ENCODE data around the gene TMEM176B.
A peak's percentile ranks its signal among the peaks of the same experiment; 100 is the strongest.
"Not testable (repeated sequence)": the region's sequence is repeated elsewhere in the genome, so short reads cannot be mapped to it uniquely, and the experiment has no call there.

The TMEM176B gene

GRCh38 chr7:150788474-150789269 lies 11.5 kb downstream of the TMEM176B start:
- peak; percentile 60 for DNase-seq

DNA sequence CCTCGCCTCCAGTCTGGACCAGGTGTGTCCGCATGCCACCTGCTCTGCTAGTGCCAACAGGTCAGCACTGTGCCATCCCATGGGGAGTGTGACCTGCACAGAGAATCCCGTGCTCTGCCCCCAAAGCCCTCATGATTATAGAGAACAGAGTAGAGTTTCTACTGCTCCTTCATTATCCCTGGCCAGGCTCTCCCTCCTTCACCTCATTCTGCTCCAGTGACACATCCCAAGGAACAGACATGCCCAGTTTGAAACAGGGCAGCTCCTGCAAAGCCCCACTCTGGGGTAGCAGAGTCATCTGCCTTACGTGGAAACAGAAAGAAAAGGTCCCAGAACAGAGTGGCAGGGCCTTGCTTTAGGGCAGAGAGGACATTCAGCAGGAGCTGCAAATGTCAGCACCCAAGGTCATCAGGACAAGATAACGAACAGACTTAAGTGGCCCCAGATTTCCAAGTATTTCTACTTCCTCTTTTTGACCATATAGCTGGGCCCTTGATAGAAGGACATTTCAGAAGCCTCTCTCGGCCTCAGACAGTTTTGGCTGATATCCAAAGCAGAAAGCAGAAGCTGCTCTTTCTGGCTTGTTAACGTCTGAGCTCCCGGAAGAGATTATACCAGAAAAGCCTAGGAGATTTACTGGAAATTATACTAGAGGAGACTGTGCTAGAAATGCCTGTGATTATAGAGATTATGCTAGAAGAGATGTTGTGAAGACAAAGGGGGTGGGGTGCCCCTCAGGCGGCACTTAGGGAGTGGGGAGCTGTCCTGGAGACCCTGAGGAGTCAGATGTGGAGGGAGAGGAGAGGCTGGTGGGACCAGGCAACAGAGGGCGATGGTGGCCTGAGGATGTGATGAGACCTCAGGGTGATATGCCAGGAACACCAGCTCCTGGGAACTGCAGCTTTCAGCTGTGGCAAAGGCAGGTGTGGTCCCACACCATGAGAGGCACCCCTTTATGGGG lies 12.6 kb downstream of the TMEM176B start:
- DNase-seq = peak; percentile 54

DNA sequence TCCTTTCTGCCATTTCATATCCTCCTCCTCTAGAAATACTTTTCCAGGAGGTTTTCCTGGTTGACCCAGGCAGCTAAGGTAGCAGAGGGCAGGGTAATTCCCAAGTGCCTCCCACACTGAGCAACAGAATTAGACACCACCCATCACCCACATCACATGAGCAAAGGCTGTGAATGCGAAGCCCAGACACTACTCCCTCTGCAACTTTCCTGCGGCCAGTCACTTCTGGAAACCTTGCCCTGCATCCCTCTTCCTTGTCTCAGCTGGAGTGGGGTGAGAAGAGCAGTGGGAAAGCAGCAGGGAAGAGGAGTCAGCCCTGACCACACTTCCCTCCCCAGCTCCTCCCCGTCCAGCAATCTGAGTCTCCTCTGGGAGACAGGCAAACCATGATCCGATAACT lies 15.2 kb downstream of the TMEM176B start:
- DNase-seq = peak; percentile 36

DNA sequence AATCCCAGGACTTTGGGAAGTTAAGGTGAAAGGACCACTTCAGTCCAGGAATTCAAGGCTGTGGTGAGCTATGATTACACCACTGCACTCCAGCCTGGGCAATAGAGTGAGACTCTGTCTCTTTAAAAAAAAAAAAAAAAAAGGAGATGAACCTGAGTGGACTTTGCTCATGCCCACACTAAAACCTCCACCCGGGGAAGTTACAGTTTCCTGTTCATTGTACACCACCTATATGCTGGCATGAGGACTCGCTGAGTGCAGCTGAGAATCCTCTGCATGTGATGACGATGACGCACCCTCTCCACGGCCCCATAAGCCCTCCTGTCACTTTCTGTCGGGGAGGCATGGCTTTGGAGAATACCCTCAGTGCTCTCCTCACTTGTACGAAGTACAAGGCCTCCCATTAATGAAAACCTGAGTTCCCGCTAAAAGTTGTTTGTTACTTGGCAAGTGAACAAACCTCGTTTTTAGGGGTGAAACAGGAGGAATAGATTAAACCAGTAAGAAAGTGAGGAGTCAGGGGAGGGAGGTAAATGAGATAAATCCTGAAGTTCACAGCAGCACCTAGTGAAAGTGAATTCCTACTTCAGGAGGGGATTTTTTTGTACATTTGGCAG lies 15.9 kb downstream of the TMEM176B start:
- DNase-seq = peak; percentile 36

GRCh38 chr7:150781961-150782360 lies 18.2 kb downstream of the TMEM176B start:
- DNase-seq = no peak

GRCh38 chr7:150781103-150781502 lies 19.1 kb downstream of the TMEM176B start:
- DNase-seq = no peak

DNA sequence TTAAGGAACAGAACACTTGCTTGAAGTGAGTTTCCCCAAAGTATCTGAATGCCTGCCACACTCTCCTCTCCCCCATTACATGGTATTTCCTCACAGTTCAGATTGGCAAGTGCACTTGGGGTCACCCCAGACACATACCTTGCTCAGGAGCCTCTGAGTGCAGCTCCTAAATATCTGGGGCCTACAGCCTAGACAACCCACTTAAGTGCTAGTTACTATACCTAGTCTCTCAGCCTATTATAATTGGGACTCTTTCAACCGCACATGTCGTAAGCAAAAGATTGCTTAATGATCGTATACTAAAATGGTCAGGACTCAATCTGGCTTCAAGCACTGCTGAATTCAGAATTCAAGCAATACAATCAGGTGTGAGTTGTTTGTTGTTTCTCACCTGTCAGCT lies 19.9 kb downstream of the TMEM176B start:
- no peak for DNase-seq

GRCh38 chr7:150778738-150779301 lies 21.3 kb downstream of the TMEM176B start:
- peak; percentile 88 for DNase-seq

DNA sequence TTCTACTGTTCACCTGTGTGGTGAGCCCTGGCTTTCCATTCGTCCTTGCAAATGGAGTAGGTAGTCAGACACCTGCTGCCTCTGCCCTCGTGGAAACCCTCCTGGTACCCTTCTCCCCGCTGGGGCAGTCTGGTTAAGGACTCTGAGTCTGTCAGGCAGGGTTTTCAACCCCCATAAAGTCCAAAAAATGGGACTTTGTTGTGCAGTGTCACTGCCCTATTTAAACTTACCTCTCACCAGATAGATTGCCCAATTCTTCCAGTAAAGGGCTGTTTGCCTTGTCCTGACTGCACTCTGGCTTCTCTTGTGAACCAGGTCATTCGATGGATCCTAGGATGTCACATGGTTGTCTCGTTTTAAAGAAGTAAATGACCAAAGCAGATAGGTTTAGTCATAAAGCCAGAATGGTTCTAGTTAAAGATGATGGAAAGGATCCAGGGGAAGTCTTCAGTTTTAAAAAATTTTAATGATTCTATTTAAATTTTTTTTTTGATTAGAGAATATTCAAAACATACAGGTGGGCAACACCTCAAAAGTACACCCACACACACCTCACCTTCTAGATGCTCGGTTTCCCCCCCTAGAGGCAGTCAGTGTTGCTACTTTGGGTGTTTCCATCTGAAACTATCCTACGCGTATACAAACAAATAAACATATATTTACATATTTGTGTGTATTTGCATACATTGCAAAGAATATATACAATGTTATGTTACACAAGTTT lies 22.0 kb downstream of the TMEM176B start:
- no peak for DNase-seq

DNA sequence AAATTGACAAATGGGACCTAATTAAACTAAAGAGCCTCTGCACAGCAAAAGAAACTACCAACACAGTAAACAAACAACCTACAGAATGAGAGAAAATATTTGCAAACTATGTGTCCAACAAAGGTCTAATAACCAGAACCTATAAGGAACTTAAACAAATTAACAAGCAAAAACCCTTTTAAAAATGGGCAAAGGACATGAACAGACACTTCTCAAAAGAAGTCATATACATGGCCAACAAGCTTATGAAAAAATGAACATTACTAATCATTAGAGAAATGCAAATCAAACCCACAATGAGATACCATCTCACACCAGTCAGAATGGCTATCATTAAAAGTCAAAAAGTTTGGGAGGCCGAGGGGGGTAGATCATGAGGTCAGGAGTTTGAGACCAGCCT lies 26.0 kb downstream of the TMEM176B start:
- DNase-seq = not testable (repeated sequence)

GRCh38 chr7:150769768-150770167 lies 30.4 kb downstream of the TMEM176B start:
- DNase-seq = no peak

- DNase-seq = no peak
Observed at GRCh38 chr7:150766334-150766709, 33.8 kb downstream of the TMEM176B start.

DNA sequence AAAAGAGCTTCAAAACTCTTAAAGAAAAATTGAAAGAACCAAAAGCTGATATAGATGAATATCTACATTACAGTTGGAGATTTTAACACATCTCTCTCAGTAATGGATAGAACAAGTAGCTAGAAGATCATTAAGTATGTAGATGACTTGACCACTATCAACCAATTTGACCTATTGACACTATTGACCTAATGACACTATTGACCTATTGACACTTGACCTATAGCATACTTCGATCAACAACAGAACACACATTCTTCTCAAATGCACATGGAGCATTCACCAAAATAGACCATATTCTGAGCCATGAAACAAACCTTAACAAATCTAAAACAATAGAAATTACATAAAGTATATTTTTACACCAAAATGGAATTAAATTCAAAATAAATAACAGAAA lies 40.7 kb downstream of the TMEM176B start:
- no peak for DNase-seq

DNA sequence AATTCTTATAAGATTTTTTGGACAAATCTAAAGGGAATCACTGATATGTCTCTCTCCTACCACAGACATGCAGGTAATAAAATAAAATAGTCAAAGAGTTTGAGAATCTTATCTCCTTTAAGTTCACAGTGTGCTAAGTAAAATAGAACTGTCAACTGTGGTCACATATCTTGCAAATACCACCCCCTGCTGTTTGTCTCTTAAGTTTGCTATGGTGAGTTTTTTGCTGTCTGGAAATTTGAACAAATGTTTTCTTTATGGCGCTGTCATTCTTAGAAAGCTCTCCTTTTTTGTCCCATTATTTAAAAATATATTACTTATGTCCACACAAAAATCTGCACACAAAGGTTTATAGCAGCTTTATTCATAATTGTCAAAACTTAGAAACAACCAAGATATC lies 43.3 kb downstream of the TMEM176B start:
- no peak for DNase-seq

- DNase-seq = no peak
Observed at GRCh38 chr7:150756166-150756565, 44.0 kb downstream of the TMEM176B start.

DNA sequence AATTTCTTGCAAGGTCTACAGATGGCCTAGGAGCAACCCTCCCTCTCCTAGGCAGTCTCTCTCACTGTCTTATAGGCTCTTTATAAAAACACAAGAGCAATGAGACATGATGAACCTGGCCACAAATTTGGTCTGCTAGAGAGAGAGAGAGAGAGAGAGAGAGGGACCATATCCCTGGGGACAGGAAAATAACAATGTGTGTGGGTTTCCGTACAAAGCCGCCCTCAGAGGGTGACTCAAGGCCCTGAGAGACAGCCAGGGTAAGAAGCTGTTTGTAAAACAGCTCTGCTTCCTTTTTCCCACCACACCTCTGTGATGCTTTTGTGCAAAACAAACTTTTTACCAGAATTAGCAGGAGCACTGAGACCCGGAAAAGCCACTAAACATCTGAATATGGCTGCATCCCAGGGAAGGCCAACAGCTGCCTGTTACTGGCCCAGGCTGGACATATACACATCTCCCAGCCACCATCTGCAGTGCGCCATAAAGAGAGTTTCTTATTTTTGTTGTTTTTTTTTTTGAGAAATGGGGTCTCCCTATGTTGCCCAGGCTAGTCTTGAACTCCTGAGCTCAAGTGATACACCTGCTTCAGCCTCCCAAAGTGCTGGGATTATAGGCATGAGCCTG lies 44.6 kb downstream of the TMEM176B start:
- DNase-seq = no peak

GRCh38 chr7:150754951-150755350 lies 45.2 kb downstream of the TMEM176B start:
- DNase-seq = no peak

- DNase-seq = no peak
Observed at GRCh38 chr7:150753826-150754603, 46.1 kb downstream of the TMEM176B start.

DNA sequence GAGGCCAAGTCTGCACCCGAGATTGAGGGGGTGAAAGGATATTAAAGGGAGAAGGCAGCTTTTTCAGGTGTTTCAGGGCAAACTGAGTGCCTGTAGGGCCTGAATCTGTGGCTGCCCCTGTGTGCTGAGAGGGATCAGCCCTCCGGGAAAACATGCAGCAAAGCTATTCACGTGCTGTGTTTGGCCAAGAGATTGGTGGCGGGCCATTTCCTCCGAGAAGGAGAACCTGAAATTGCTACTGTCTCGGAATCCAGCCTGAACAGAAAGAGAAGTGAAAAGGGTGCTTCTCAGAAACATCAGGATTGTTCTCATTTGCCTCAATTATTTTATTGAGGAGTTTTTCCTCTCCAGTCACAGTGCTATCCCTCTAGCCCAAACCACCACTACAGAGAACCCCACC lies 46.9 kb downstream of the TMEM176B start:
- no peak for DNase-seq

DNA sequence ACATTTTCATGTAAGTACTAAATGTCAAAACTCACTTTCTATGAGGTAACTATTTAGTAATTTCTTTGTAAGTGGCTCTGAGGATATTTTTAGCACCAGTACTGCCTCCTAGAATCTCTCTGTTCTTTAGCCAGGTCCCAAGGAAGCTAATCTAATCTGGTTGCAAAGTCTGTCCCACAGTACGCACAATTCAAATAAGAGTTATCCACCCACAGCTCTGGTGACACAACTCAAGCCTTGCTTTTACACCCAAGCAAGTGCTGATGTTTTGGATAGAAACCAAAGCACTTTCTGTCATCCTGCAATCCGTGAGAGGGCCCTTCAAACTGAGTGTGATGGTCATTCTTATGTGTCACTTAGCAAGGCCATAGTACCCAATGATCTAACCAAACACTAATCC lies 48.5 kb downstream of the TMEM176B start:
- DNase-seq = no peak

DNA sequence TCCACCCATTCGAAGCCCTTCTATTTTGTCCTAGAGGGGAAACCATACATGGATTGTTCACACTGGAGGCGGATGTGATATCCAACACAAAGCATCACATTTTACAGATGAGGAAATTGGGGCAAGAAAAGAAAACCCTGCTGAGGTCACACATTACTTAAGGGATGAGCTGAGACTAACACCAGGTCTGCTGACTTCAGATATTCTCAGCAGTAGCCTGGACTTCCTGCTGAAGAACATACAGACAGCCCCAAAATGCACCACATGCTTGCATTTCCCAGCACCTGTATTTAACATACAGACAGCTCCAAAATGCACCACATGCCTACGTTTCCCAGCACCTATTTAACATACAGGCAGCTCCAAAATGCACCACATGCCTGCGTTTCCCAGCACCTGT lies 51.8 kb downstream of the TMEM176B start:
- no peak for DNase-seq

All from femur (tissue), 1 donor.